K562 (cell line): ENCODE results near the gene GCN1. TPM values are rescaled to one million over a fixed set of nuclear protein-coding genes. Genes with fewer than 3 reads are reported as not detected.

Experiments used
- ATAC-seq: fragments of 200-7000 bp; cut with Tn5 transposase; 3 replicates; pipeline ENCODE4 v1.9.1; 2020; ENCODE audit warnings: moderate library complexity
- BruUV-seq: library from RNA; stranded (reverse); fragments of 400-500 nt; replicated peaks from 2 replicates; lab custom pipeline; 2021; lab: Mats Ljungman, UMichigan
- CTCF ChIA-PET: fragments of 300-600 bp; formaldehyde crosslinking; extraction: SDS; loops from one replicate; lab custom pipeline; 2021; ENCODE audit warnings: low intra/inter-chr PET ratio; lab: Yijun Ruan, JAX
- POLR2A ChIA-PET: fragments of 300-600, 350-650 bp; sonication (Branson Sonifier 250); formaldehyde crosslinking; extraction: SDS; loops from one replicate; lab custom pipeline; 2021; ENCODE audit warnings: antibody characterized with exemption, inconsistent platforms; lab: Yijun Ruan, JAX
- DNase-seq, 4 experiments: peaks; one replicate each; pipeline versions ENCODE4 v3.0.0 to v3.0.0-alpha.2; 2011 to 2018; ENCODE audit warnings: low spot score in 3 of 4, mixed read lengths in 3 of 4; ENCODE audit errors: extremely low read depth in 1 of 4
- FAIRE-seq: peaks from 2 replicates; lab custom pipeline; 2011; peaks lifted over from hg19 to GRCh38; lab: Jason Lieb, UNC
- H2AFZ ChIP-seq: 2 replicates; pipeline ENCODE4 v1.6.0; 2011; ENCODE audit warnings: low read depth, low read length, control low read depth, inconsistent platforms
- H3K27ac ChIP-seq: fragments of 200-600 bp; 3 replicates; pipeline ENCODE4 v1.8.0; 2011; ENCODE audit warnings: low read depth, mild to moderate bottlenecking, control low read depth, inconsistent platforms, low read length, moderate library complexity, mixed read lengths; ENCODE audit errors: extremely low read depth
- H3K27me3 ChIP-seq, 2 experiments: fragments of 300-600 bp in 1 of 2; 2 replicates in 1 of 2; 3 replicates in 1 of 2; pipeline versions ENCODE4 v1.6.0 to v1.8.0; 2011; ENCODE audit warnings: inconsistent platforms in 2 of 2, low read length in 2 of 2, mild to moderate bottlenecking in 1 of 2, mixed read lengths in 1 of 2, moderate library complexity in 1 of 2; ENCODE audit not compliant: control insufficient read depth in 2 of 2, insufficient read depth in 2 of 2
- H3K36me3 ChIP-seq: fragments of 300-600 bp; 3 replicates; pipeline ENCODE4 v1.8.0; 2011; ENCODE audit warnings: mild to moderate bottlenecking, low read length, inconsistent platforms; ENCODE audit not compliant: control insufficient read depth, insufficient read depth
- H3K4me1 ChIP-seq, 2 experiments: fragments of 200-600 bp in 1 of 2; replicated peaks in 1 of 2; 2 replicates in 1 of 2; 3 replicates in 1 of 2; pipeline versions ENCODE4 v1.5.1 to v1.8.0; 2011; ENCODE audit warnings: inconsistent platforms in 2 of 2, low read length in 2 of 2, mild to moderate bottlenecking in 1 of 2, mixed read lengths in 1 of 2, moderate library complexity in 1 of 2; ENCODE audit not compliant: control insufficient read depth in 2 of 2, insufficient read depth in 2 of 2
- H3K4me2 ChIP-seq: 2 replicates; pipeline ENCODE4 v1.6.1; 2011; ENCODE audit warnings: low read length, control low read depth, inconsistent platforms, mixed read lengths; ENCODE audit not compliant: insufficient read depth
- H3K4me3 ChIP-seq: fragments of 200-600 bp; sonication (generic), shearing (Covaris generic); 2 replicates; pipeline ENCODE4 v1.5.1; 2016; ENCODE audit warnings: control low read depth, inconsistent platforms
- H3K79me2 ChIP-seq: fragments of 200-600 bp; 3 replicates; pipeline ENCODE4 v1.8.0; 2011; ENCODE audit warnings: low read length, inconsistent platforms; ENCODE audit not compliant: control insufficient read depth, insufficient read depth
- H3K9ac ChIP-seq, 2 experiments: 2 replicates each; pipeline versions ENCODE4 v1.6.0 to v1.6.1; 2011; ENCODE audit warnings: low read depth in 2 of 2, low read length in 2 of 2, control low read depth in 1 of 2, inconsistent platforms in 1 of 2, mild to moderate bottlenecking in 1 of 2, mixed read lengths in 1 of 2; ENCODE audit not compliant: insufficient read depth in 1 of 2
- H3K9me1 ChIP-seq: one replicate; pipeline ENCODE4 v1.6.0; 2011; ENCODE audit warnings: inconsistent platforms, mild to moderate bottlenecking, low read length, moderate library complexity; ENCODE audit not compliant: control insufficient read depth, insufficient read depth
- H3K9me3 ChIP-seq: replicated peaks from 2 replicates; pipeline ENCODE4 v1.5.1; 2011; ENCODE audit warnings: low read depth, low read length, inconsistent platforms; ENCODE audit not compliant: control insufficient read depth, insufficient read depth
- H4K20me1 ChIP-seq: replicated peaks from 2 replicates; pipeline ENCODE4 v1.6.1; 2011; ENCODE audit warnings: low read length, inconsistent platforms, mixed read lengths; ENCODE audit not compliant: control insufficient read depth, insufficient read depth
- ASH1L ChIP-seq: fragments of 450-650 bp; IDR thresholded peaks from 2 replicates; pipeline ENCODE4 v1.6.1; 2018; ENCODE audit warnings: borderline replicate concordance, mild to moderate bottlenecking, low read depth; ENCODE audit not compliant: partially characterized antibody
- ATF6 ChIP-seq: sonication (generic); formaldehyde crosslinking; IDR thresholded peaks from 2 replicates; pipeline ENCODE4 v1.4.0; 2020; ENCODE audit warnings: mild to moderate bottlenecking, missing genetic modification reagents
- CBX1 ChIP-seq: sonication (generic); IDR thresholded peaks from 2 replicates; pipeline ENCODE4 v1.6.1; 2016; ENCODE audit warnings: antibody characterized with exemption, low read depth, mild to moderate bottlenecking
- CEBPZ ChIP-seq: fragments of 150-350 bp; IDR thresholded peaks from 2 replicates; pipeline ENCODE4 v1.6.1; 2014; ENCODE audit warnings: low read depth, mild to moderate bottlenecking, low read length, borderline replicate concordance
- EP400 ChIP-seq: fragments of 450-650 bp; IDR thresholded peaks from 2 replicates; pipeline ENCODE4 v1.6.1; 2017; ENCODE audit warnings: antibody characterized with exemption, mild to moderate bottlenecking, moderate library complexity
- EZH2 ChIP-seq: IDR thresholded peaks from 2 replicates; pipeline ENCODE4 v1.6.1; 2012; ENCODE audit warnings: low read depth, mild to moderate bottlenecking, inconsistent platforms, low read length, borderline replicate concordance
- HCFC1 ChIP-seq: IDR thresholded peaks from 2 replicates; pipeline ENCODE4 v1.6.1; 2012; ENCODE audit warnings: low read depth, low read length, improper control_type of control experiment
- KDM5B ChIP-seq: fragments of 200-600 bp; sonication (generic); IDR thresholded peaks from 2 replicates; pipeline ENCODE4 v1.6.1; 2012; ENCODE audit warnings: low read depth, mild to moderate bottlenecking, moderate library complexity, low read length, control low read depth, inconsistent platforms; ENCODE audit not compliant: insufficient replicate concordance
- MYBL2 ChIP-seq, 2 experiments: fragments of 450-650 bp in 1 of 2; sonication (generic) in 1 of 2; formaldehyde crosslinking in 1 of 2; IDR thresholded peaks; 2 replicates each; pipeline versions ENCODE4 v1.6.1 to v1.8.1; 2017 to 2022; ENCODE audit warnings: borderline replicate concordance in 1 of 2, inconsistent platforms in 1 of 2, low read depth in 1 of 2, mild to moderate bottlenecking in 1 of 2, missing genetic modification reagents in 1 of 2, moderate library complexity in 1 of 2
- NFE2L1 ChIP-seq: fragments of 450-650 bp; IDR thresholded peaks from 2 replicates; pipeline ENCODE4 v1.6.1; 2016; ENCODE audit warnings: missing genetic modification characterization, low read depth, mild to moderate bottlenecking, missing compliant biosample characterization, moderate library complexity, borderline replicate concordance
- SMARCA5 ChIP-seq: fragments of 450-650 bp; IDR thresholded peaks from 2 replicates; pipeline ENCODE4 v1.6.1; 2016
- SNRNP70 ChIP-seq: fragments of 200-400 bp; formaldehyde crosslinking; optimal IDR thresholded peaks from 2 replicates; pipeline ENCODE3; 2017; ENCODE audit warnings: low read depth, low read length
- SRSF7 ChIP-seq: fragments of 200-400 bp; formaldehyde crosslinking; optimal IDR thresholded peaks from 2 replicates; pipeline ENCODE3; 2017; ENCODE audit warnings: mild to moderate bottlenecking, low read depth, low read length
- ZNF354B ChIP-seq: fragments of 250-450 bp; sonication (Bioruptor Pico); IDR thresholded peaks from 2 replicates; pipeline ENCODE4 v1.4.0; 2020
- ZNF398 ChIP-seq: fragments of 250-450 bp; sonication (Bioruptor Pico); IDR thresholded peaks from 2 replicates; pipeline ENCODE4 v1.8.0; 2021; ENCODE audit warnings: moderate library complexity, mild to moderate bottlenecking, inconsistent platforms
- ZNF57 ChIP-seq: fragments of 450-650 bp; formaldehyde crosslinking; IDR thresholded peaks from 2 replicates; pipeline ENCODE4 v1.4.0; 2020; ENCODE audit warnings: mild to moderate bottlenecking, moderate library complexity
- WGBS: fragments of 100-300 bp; shearing (Covaris generic); methylation state at CpG from one replicate; pipeline ENCODE4 v1.1.6; 2016; ENCODE audit warnings: low coverage, mixed read lengths; ENCODE audit not compliant: insufficient coverage; ENCODE audit errors: missing lambda C conversion rate; 5-methylcytosine and 5-hydroxymethylcytosine counted together
- in situ Hi-C: fragments of 300-500 bp; cut with MboI; formaldehyde crosslinking; loops from 4 replicates; pipeline ENCODE4 v1.15.0; 2018; ENCODE audit warnings: inconsistent platforms, mixed read lengths
- intact Hi-C: fragments of 100-400 bp; cut with micrococcal nuclease; formaldehyde crosslinking; loops from 2 replicates; pipeline ENCODE4 v1.14.2; 2022
- polyA plus RNA-seq, 8 experiments: library from polyadenylated mRNA; depleted of rRNA in 4 of 8; stranded (reverse) in 5 of 8; unstranded in 3 of 8; fragments of >200 nt; fragmentation: Nextera tagmentation in 2 of 8; fragmentation: Illumina TruSeq in 1 of 8; extraction: Ambion mirVana in 2 of 8; extraction: Trizol in 1 of 8; gene quantifications; 2 replicates each; pipeline versions ENCODE4 v1.2.1 to v1.2.3, GENCODE V29; 2011 to 2014; ENCODE audit warnings: inconsistent platforms in 1 of 8, missing spikeins in 1 of 8
- total RNA-seq, 7 experiments: library from RNA; depleted of rRNA in 6 of 7; stranded (reverse); fragments of >200 nt in 6 of 7; fragmentation: Illumina TruSeq in 2 of 7; extraction: Trizol in 2 of 7; gene quantifications; 2 replicates each; pipeline versions ENCODE4 v1.2.1 to v1.2.3, GENCODE V29; 2011 to 2021; ENCODE audit warnings: low replicate concordance in 1 of 7

The GCN1 gene
- total and polyA plus RNA-seq, 9 of the 15 experiments (the other 6 are each of a cell fraction or from before 2014, with no cell fraction given): 11.9 to 190 (median 51.7) TPM

GRCh38 chr12:120131116-120131515 lies 63.4 kb downstream of the GCN1 start:
- TF ChIP-seq SMARCA5 (no peak), KDM5B (no peak), NFE2L1 (tag) (no peak), SRSF7 (no peak), MYBL2 (IDR thresholded peaks at IDR 0.05; ENCODE audit: low read depth) (no peak), MYBL2 (CRISPR knock-in tag; IDR thresholded peaks at IDR 0.05; ENCODE audit: borderline replicate concordance) (no peak), ASH1L (no peak), CEBPZ (no peak), ZNF398 (no peak), EP400 (no peak), ATF6 (no peak), HCFC1 (no peak), EZH2 (no peak), SNRNP70 (no peak), ZNF57 (CRISPR knock-in tag) (no peak), CBX1 (no peak), ZNF354B (no peak)
- no peak overlapping the region for H3K27ac ChIP-seq
- no peaks in the 10 kb centered on the region for H3K79me2 ChIP-seq
- 97% methylated on average over 14 of the region's 15 CpGs for WGBS
- H3K27me3 ChIP-seq: no peaks in the 10 kb centered on the region
- intact Hi-C loops: no loop called here
- H3K4me3 ChIP-seq: no peak overlapping the region
- ATAC-seq: no peak
- no peaks in the 10 kb centered on the region for H4K20me1 ChIP-seq
- no peak for DNase-seq
- no peaks in the 10 kb centered on the region for H3K9me3 ChIP-seq
- ChIA-PET CTCF (no interaction called here), POLR2A (interaction anchor here (0.6 kb wide), 1 partner anchor 88 kb away, joined by 3 read pairs; no protein-coding TSS in a partner anchor)
- peaks cover 95% of the 10 kb centered on the region for H3K36me3 ChIP-seq
- no TSS peak for BruUV-seq
- FAIRE-seq: no peak
- no peaks in the 10 kb centered on the region for H3K9me1 ChIP-seq
- in situ Hi-C loops: no loop called here
- no peaks in the 10 kb centered on the region for H3K4me1 ChIP-seq
- H3K9ac ChIP-seq: no peak overlapping the region
- H3K4me2 ChIP-seq: no peak overlapping the region
- no peak overlapping the region for H2AFZ ChIP-seq
